ENCODE measurements around the gene PRR3.
A peak's percentile ranks its signal among the peaks of the same experiment; 100 is the strongest.
"Not testable (repeated sequence)": the region's sequence is repeated elsewhere in the genome, so short reads cannot be mapped to it uniquely, and the experiment has no call there.

Gene PRR3

GRCh38 chr6:30556906-30557682, at the start of gene PRR3:
Gene PRR3 (plus strand): TSS chr6:30557295. CDS start chr6:30557345, 50 bp downstream.
- peak; percentile 94 for DNase-seq

- no peak for DNase-seq
These were observed 49.0 kb upstream of the PRR3 start for GRCh38 chr6:30507849-30508827.

- DNase-seq, result peak; percentile 74
These were observed 48.0 kb upstream of the PRR3 start for GRCh38 chr6:30508890-30509736.

GRCh38 chr6:30510419-30511168, 46.5 kb upstream of the PRR3 start:
- DNase-seq, result peak; percentile 49

GRCh38 chr6:30511169-30511546, 45.9 kb upstream of the PRR3 start:
- no peak for DNase-seq

- DNase-seq, result no peak
These were observed 43.6 kb upstream of the PRR3 start for GRCh38 chr6:30513451-30513850.

GRCh38 chr6:30515106-30515505, 42.0 kb upstream of the PRR3 start:
- DNase-seq, result no peak

GRCh38 chr6:30515944-30516753, 40.9 kb upstream of the PRR3 start:
- DNase-seq, result peak; percentile 96

GRCh38 chr6:30516754-30517076, 40.4 kb upstream of the PRR3 start:
- DNase-seq, result not testable (repeated sequence)

- not testable (repeated sequence) for DNase-seq
These were observed 39.2 kb upstream of the PRR3 start for GRCh38 chr6:30517767-30518504.

- DNase-seq, result not testable (repeated sequence)
These were observed 38.5 kb upstream of the PRR3 start for GRCh38 chr6:30518505-30519145.

- DNase-seq, result no peak
These were observed 36.6 kb upstream of the PRR3 start for GRCh38 chr6:30520522-30520921.

- not testable (repeated sequence) for DNase-seq
These were observed 36.0 kb upstream of the PRR3 start for GRCh38 chr6:30521082-30521481.

- not testable (repeated sequence) for DNase-seq
These were observed 35.1 kb upstream of the PRR3 start for GRCh38 chr6:30521952-30522351.

- DNase-seq, result not testable (repeated sequence)
These were observed 30.7 kb upstream of the PRR3 start for GRCh38 chr6:30526444-30526843.

GRCh38 chr6:30529349-30529875, 27.7 kb upstream of the PRR3 start:
- DNase-seq, result peak; percentile 80

GRCh38 chr6:30530014-30530413, 27.1 kb upstream of the PRR3 start:
- no peak for DNase-seq

GRCh38 chr6:30533460-30534294, 23.4 kb upstream of the PRR3 start:
- DNase-seq, result no peak

- no peak for DNase-seq
These were observed 19.2 kb upstream of the PRR3 start for GRCh38 chr6:30537931-30538330.

Data from activated effector memory CD4-positive, alpha-beta T cell treated with anti-CD3 and anti-CD28 coated beads, Interleukin-2, amount 50 U/mL, for 16 hours (primary cell).